Mucosa of gallbladder (tissue), 1 donor: ENCODE measurements around the gene ARPP19. TPM values are rescaled to one million over a fixed set of nuclear protein-coding genes. Genes with fewer than 3 reads are reported as not detected.
A peak's percentile ranks its signal among the peaks of the same experiment; 100 is the strongest.
"Not testable (repeated sequence)": the region's sequence is repeated elsewhere in the genome, so short reads cannot be mapped to it uniquely, and the experiment has no call there.

Experiments used
- DNase-seq: peaks from one replicate; pipeline ENCODE4 v3.0.0-alpha.2; 2020; ENCODE audit warnings: low spot score
- total RNA-seq: library from RNA; stranded (reverse); gene quantifications from one replicate; pipeline ENCODE4 v1.2.1, GENCODE V29; 2021
- donor health status: DM: no; HTN: no; CAD: no.

ARPP19 gene
- total RNA-seq = 132 TPM

GRCh38 chr15:52568601-52569585 lies at the start of gene ARPP19:
Gene ARPP19, minus strand, starts transcription at chr15:52569030. Its CDS starts 138 bp downstream, at chr15:52568892.
- peak; percentile 90 for DNase-seq

- DNase-seq = no peak
These were observed 48.2 kb upstream of the ARPP19 start for GRCh38 chr15:52617026-52617425.

- no peak for DNase-seq
These were observed 46.5 kb upstream of the ARPP19 start for GRCh38 chr15:52615302-52615701.

- DNase-seq = no peak
These were observed 40.8 kb upstream of the ARPP19 start for GRCh38 chr15:52609593-52609992.

- DNase-seq = no peak
These were observed 15.6 kb upstream of the ARPP19 start for GRCh38 chr15:52584414-52584813.

- DNase-seq = no peak
These were observed 11.0 kb upstream of the ARPP19 start for GRCh38 chr15:52579852-52580251.

DNA sequence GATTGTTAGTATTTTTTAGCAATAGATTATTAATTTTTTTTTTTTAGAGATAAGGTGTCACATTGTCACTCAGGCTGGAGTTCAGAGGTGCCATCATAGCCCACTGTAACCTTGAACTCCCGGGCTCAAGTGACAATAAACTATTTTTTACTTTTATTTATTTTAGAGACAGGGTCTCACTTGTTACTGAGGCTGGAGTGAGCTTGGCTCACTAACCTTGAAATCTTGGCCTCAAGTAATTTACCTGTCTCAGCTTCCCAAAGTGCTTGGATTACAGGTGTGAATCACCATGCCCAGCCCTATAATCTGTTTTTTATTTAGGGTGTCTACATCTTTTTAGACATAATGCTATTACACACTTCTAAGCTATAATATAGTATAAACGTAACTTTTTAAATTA lies 7.9 kb upstream of the ARPP19 start:
- no peak for DNase-seq

- DNase-seq = not testable (repeated sequence)
These were observed 6.7 kb upstream of the ARPP19 start for GRCh38 chr15:52575573-52575972.

DNA sequence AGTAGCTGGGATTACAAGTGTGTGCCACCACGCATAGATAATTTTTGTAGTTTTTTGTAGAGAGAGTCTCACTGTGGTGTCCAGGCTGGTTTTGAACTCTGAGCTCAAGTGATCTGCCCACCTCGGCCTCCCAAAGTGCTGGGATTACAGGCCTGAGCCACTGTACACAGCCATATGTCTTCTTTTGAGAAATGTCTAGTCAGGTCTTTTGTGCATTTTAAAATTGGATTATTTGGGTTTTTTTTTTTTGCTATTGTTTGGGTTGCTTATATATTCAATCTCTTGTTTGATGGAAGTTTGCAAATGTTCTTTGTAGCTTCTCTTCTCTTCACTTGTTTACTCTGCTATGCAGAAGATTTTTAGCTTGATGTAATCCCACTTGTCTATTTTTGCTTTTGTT lies 6.2 kb upstream of the ARPP19 start:
- no peak for DNase-seq

DNA sequence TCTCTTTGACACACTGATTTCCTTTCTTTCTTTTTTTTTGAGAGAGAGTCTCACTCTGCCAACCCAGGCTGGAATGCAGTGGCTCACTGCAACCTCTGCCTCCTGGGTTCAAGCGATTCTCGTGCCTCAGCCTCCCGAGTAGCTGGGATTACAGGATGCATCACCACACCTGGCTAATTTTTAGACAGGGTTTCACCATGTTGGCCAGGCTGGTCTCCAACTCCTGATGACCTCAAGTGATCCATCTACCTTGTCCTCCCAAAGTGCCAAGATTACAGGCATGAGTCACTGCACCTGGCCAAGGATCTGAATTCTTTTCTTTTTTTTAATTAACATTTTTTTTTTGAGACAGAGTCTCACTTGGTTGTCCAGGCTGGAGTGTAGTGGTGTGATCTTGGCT lies 5.8 kb upstream of the ARPP19 start:
- DNase-seq = not testable (repeated sequence)

DNA sequence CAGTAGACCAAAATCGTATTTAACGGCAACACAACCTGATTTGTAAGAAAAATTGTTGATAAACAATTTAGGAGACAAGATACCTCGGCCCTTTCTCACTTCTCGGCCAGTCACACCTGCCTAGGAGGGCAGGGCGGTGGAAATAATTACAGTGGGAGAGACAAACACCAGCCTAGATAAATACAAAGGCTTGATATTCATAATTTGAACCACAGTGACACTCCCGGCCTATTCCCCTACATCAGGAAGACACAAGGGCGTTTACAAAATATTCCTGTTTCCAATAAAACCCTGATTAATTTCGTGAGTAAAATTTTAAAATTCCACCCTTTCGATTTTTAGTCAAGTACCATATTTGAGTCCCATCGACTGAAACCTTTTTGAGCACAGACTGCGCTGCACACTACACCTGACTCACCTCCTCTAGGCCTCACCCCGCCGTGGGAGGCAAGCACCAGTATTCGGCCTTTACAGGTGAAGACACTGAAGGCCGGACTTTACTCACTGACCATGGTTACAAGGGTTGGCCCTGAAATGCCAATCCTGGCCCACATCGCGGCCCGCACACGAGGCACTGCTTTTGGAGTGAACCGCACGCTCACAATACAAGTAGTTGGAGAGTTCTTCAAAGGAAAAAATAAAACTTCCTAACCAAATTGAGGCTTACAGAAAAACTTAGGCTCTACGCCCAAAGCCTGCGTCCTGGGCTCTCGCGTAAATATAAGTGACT lies 794 bp downstream of the ARPP19 start:
- DNase-seq = peak; percentile 26

DNA sequence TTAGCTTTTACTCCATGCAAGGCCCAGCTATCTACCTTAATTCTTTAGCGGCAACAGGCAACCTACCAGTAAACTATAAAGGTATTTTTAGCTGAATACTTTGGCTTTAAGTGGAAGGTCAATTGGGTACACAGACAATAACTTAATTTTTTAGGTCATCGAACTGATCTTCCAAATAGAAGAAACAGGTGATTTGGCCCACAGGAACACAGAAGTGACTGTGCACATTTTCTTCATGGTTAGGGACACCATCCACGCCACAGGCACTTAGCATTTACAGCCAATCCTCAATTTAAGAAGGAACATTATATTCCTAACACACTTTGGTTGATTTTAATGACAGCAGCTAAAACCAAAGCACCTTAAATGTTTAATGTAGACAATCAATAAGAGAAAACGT lies 1.9 kb downstream of the ARPP19 start:
- DNase-seq = no peak

GRCh38 chr15:52565417-52566358 lies 3.1 kb downstream of the ARPP19 start:
- not testable (repeated sequence) for DNase-seq

DNA sequence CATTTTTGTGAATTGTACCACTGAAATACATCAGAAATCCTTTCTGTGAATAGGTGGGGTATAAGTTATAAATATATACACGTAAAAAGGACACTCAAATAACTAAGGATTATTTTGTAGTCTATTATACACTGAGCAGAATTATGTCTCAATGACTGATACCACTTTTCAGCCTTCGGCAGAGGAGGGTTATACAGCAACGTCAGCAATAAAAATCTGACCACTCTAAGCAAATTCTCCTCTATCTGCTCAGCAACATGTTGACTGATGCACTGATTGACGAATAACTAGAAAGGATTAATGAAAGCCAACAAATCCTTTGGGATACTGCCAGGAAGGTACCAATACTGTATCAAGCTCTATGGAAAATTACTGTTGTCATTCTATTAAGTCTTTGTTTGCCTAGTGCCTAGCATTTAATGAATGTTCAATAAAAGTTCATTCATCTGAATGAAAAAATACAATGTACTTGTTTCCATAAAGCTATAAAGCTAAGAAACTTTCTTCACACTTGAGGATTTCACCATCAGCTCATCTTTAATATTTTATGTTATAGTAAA lies 5.2 kb downstream of the ARPP19 start:
- DNase-seq = no peak

DNA sequence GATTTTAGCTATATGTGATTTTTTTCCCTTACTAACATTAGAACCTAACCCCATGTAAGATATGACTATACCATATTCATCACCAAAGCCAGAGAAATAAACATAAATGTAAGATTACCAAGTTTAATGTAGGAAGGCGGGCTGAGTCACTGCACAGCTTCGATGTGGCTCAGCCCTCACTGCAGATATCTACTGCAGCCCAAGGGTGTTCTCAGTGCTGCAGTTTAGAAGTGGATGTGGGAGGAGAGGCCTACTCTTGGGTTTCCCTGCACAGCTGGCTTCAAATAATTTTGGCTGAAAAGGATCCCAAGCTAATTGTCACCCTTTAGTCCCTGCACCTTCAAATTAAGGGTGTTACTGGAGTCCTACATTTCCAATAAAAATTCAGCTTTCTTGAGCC lies 9.3 kb downstream of the ARPP19 start:
- DNase-seq = no peak

GRCh38 chr15:52559022-52559421 lies 9.8 kb downstream of the ARPP19 start:
- DNase-seq = no peak

GRCh38 chr15:52558196-52558595 lies 10.6 kb downstream of the ARPP19 start:
- no peak for DNase-seq

- no peak for DNase-seq
These were observed 11.6 kb downstream of the ARPP19 start for GRCh38 chr15:52557274-52557641.

DNA sequence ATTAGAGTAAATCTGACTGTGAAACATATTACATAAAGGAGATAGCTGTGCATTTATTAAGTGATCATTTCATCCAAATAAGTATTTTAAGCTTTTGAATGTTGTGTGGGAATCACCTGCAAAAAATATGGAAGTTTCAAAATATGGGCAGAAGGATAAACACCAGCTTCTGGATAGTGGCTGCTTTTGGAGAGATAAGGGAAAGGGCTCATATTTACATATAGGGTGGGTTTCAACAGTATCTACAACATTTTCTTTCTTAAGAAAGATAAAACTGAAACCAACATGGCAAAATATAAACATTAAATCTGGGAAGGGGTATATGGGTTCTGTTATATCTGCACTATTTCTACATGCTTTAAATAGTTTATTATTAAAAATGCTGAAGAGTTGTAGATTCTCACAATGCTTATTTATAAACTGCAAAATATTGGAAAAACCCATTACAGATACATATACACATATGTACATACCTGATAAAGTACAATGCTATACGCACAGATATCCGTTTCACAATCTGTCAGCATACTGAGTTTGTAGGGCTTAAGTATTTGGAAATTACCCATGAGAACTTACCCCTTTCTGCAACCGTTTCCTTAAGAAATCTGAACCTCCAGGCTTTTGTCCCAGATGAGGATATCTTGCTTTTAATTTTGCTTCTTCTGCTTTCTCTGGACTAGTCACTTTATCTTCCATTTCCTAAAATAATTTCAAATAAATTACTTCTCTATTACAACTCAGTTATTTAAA lies 12.1 kb downstream of the ARPP19 start:
- no peak for DNase-seq

DNA sequence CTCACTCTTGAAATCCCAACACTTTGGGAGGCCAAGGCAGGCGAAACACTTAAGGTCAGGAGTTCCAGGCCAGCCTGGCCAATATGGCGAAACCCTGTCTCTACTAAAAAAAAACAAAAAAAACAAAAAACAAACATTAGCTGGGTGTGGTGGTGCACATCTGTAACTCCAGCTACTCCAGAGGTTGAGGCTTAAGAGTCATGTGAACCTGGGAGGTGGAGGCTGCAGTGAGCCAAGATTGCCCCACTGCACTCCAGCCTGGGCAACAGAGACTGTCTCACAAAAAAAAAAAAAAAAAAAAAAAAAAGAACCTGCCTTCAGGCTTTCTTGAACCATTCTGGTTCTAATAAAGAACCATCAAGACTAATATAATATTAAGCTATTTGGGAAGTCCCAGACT lies 16.5 kb downstream of the ARPP19 start:
- DNase-seq = no peak

DNA sequence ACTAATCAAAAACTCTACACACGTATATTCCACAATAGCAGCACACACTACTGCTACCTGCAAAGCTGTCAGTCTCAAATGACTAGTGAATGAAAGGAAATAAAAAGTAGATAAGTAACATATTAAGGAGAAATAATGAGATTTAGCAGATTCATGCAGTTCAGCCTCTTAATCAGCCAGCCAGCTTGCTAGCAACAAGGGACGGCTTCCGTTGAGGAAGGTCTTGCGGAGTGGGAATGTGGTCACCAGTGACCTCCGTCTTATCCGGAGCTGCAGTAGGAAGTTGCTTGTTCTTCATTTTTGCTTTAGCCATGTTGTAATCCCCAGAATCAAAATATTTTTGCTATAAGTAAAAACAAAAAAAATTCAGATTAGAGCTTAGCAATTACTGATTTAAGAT lies 17.1 kb downstream of the ARPP19 start:
- DNase-seq = no peak
